Neural progenitor cell (in vitro differentiated cells): ENCODE measurements around the gene GMFB.

Experiments
- EZH2 ChIP-seq: fragments of 200-600 bp; sonication (generic); IDR thresholded peaks from 2 replicates; pipeline ENCODE4 v1.6.1; 2017; ENCODE audit warnings: antibody characterized with exemption, mild to moderate bottlenecking, moderate library complexity
- TF ChIP-seq, protein P1 (sequence below): fragments of 200-600 bp; sonication (generic); IDR thresholded peaks from 2 replicates; pipeline ENCODE4 v1.5.1; 2017; ENCODE audit warnings: antibody characterized with exemption, mild to moderate bottlenecking

DNA sequence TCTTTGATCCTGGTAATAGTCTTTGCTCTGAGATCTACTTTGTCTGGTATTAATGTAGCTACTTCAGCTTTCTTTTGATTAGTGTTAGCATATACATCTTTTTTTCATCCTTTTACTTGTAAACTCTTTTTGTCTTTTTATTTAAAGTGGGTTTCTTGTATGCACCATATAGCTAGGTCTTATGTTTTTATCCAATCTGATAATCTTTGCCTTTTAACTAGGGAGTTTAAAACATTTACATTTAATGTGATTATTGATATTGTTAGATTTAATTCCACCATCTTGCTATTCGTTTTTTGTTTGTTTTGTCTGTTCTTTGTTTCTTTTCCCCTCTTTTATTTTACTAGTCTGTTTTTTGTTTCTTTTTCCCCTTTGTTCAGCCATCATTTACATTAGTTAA lies 26.9 kb upstream of the GMFB start:
- TF ChIP-seq, protein P1, sequence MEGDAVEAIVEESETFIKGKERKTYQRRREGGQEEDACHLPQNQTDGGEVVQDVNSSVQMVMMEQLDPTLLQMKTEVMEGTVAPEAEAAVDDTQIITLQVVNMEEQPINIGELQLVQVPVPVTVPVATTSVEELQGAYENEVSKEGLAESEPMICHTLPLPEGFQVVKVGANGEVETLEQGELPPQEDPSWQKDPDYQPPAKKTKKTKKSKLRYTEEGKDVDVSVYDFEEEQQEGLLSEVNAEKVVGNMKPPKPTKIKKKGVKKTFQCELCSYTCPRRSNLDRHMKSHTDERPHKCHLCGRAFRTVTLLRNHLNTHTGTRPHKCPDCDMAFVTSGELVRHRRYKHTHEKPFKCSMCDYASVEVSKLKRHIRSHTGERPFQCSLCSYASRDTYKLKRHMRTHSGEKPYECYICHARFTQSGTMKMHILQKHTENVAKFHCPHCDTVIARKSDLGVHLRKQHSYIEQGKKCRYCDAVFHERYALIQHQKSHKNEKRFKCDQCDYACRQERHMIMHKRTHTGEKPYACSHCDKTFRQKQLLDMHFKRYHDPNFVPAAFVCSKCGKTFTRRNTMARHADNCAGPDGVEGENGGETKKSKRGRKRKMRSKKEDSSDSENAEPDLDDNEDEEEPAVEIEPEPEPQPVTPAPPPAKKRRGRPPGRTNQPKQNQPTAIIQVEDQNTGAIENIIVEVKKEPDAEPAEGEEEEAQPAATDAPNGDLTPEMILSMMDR = no peak
- TF ChIP-seq EZH2 = no peak
